Body of pancreas (tissue), 4 donors: Measurements from ENCODE around the gene SPATA31D4.

ENCODE experiments used
- POLR2A ChIP-seq, 3 donors: fragments of 450-650 bp; IDR thresholded peaks; one replicate each; pipeline ENCODE4 v1.6.1; 2016; ENCODE audit warnings: antibody characterized with exemption in 3 of 3, mild to moderate bottlenecking in 2 of 3
- TF ChIP-seq, protein P1 (sequence below), 7 experiments: fragments of 450-650 bp in 4 of 7; fragments of 200-600 bp in 3 of 7; sonication (generic) in 3 of 7; IDR thresholded peaks; one replicate each; pipeline ENCODE4 v1.5.1; 2016 to 2019; ENCODE audit warnings: antibody characterized with exemption in 7 of 7

GRCh38 chr9:81980568-81980967, 52.3 kb downstream of the SPATA31D4 start:
- TF ChIP-seq, protein P1, sequence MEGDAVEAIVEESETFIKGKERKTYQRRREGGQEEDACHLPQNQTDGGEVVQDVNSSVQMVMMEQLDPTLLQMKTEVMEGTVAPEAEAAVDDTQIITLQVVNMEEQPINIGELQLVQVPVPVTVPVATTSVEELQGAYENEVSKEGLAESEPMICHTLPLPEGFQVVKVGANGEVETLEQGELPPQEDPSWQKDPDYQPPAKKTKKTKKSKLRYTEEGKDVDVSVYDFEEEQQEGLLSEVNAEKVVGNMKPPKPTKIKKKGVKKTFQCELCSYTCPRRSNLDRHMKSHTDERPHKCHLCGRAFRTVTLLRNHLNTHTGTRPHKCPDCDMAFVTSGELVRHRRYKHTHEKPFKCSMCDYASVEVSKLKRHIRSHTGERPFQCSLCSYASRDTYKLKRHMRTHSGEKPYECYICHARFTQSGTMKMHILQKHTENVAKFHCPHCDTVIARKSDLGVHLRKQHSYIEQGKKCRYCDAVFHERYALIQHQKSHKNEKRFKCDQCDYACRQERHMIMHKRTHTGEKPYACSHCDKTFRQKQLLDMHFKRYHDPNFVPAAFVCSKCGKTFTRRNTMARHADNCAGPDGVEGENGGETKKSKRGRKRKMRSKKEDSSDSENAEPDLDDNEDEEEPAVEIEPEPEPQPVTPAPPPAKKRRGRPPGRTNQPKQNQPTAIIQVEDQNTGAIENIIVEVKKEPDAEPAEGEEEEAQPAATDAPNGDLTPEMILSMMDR (IDR thresholded peaks at IDR 0.05), result no peak
- TF ChIP-seq POLR2A (IDR thresholded peaks at IDR 0.05), result no peak
